Epithelial cell of esophagus (primary cell): ENCODE results near the gene SLCO4C1.

Experiments
- DNase-seq: peaks from one replicate; pipeline ENCODE4 v3.0.0; 2010; ENCODE audit warnings: low read depth
- H3K4me3 ChIP-seq: 2 replicates; pipeline ENCODE4 v1.5.1; 2011; ENCODE audit warnings: mild to moderate bottlenecking, low read length, control low read depth
- CTCF ChIP-seq: IDR thresholded peaks from 2 replicates; pipeline ENCODE4 v1.5.1; 2011; ENCODE audit warnings: low read depth, mild to moderate bottlenecking, low read length, control low read depth, inconsistent platforms; ENCODE audit not compliant: insufficient read depth; ENCODE audit errors: missing control alignments

Gene SLCO4C1

GRCh38 chr5:102312586-102313370 lies 16.7 kb upstream of the SLCO4C1 start:
- TF ChIP-seq CTCF, result no peak
- DNase-seq, result peak; percentile 61
- no peak overlapping the region for H3K4me3 ChIP-seq

GRCh38 chr5:102309586-102309985 lies 13.5 kb upstream of the SLCO4C1 start:
- H3K4me3 ChIP-seq, result no peak overlapping the region
- no peak for DNase-seq
- no peak for TF ChIP-seq CTCF

GRCh38 chr5:102307232-102307631 lies 11.1 kb upstream of the SLCO4C1 start:
- H3K4me3 ChIP-seq, result no peak overlapping the region
- DNase-seq, result no peak
- TF ChIP-seq CTCF, result no peak

- peak; percentile 12 for DNase-seq
- H3K4me3 ChIP-seq, result no peak overlapping the region
- TF ChIP-seq CTCF, result no peak
These were observed 10.0 kb upstream of the SLCO4C1 start for GRCh38 chr5:102306121-102306520.

- H3K4me3 ChIP-seq, result peak overlapping the region; percentile 52
- no peak for TF ChIP-seq CTCF
- no peak for DNase-seq
These were observed 428 bp downstream of the SLCO4C1 start for GRCh38 chr5:102295534-102296177.

GRCh38 chr5:102294886-102295395 lies 1.1 kb downstream of the SLCO4C1 start:
- no peak overlapping the region for H3K4me3 ChIP-seq
- no peak for TF ChIP-seq CTCF
- no peak for DNase-seq
